Esophagus squamous epithelium (tissue), 5 donors: ENCODE data around the gene ABCC5. TPM values are rescaled to one million over a fixed set of nuclear protein-coding genes. Genes with fewer than 3 reads are reported as not detected.

ENCODE experiments used
- DNase-seq: peaks from one replicate; lab custom pipeline; 2025; lab: John Stamatoyannopoulos, UW
- H3K27ac ChIP-seq, 4 donors: fragments of 200-600 bp; sonication (generic); one replicate each; pipeline ENCODE4 v1.5.1; 2016 to 2019; ENCODE audit warnings: mild to moderate bottlenecking in 1 of 4
- H3K27me3 ChIP-seq, 4 donors: fragments of 200-600 bp; sonication (generic); 1 replicate in 3 of 4; 2 replicates in 1 of 4; pipeline versions ENCODE4 v1.5.1 to v1.6.0; 2017 to 2021; ENCODE audit warnings: antibody characterized with exemption in 1 of 4
- H3K36me3 ChIP-seq, 3 donors: fragments of 200-600 bp; sonication (generic); one replicate each; pipeline ENCODE4 v1.5.1; 2016 to 2019
- H3K4me1 ChIP-seq, 3 donors: fragments of 200-600 bp; sonication (generic); one replicate each; pipeline ENCODE4 v1.5.1; 2017 to 2019
- H3K4me3 ChIP-seq, 4 donors: fragments of 200-600 bp; sonication (generic); 1 replicate in 3 of 4; 2 replicates in 1 of 4; pipeline ENCODE4 v1.5.1; 2016 to 2019; ENCODE audit warnings: mild to moderate bottlenecking in 2 of 4, moderate library complexity in 1 of 4
- H3K9me3 ChIP-seq, 3 donors: fragments of 200-600 bp; sonication (generic); one replicate each; pipeline ENCODE4 v1.5.1; 2016 to 2019
- POLR2A ChIP-seq, 4 donors: fragments of 450-650 bp; IDR thresholded peaks; one replicate each; pipeline ENCODE4 v1.6.1; 2017; ENCODE audit warnings: antibody characterized with exemption in 4 of 4, mild to moderate bottlenecking in 4 of 4, moderate library complexity in 3 of 4
- WGBS, 2 donors: methylation state at CpG; one replicate each; pipeline ENCODE4 v1.1.5; 2018; 5-methylcytosine and 5-hydroxymethylcytosine counted together
- intact Hi-C: fragments of 100-400 bp; cut with DNase I; formaldehyde crosslinking; loops from one replicate; pipeline ENCODE4 v1.15.0; 2022
- total RNA-seq, 4 donors: library from RNA; depleted of rRNA; stranded (reverse); fragments of >200 nt; gene quantifications; one replicate each; pipeline ENCODE4 v1.1.0, GENCODE V29; 2016
- TF ChIP-seq, protein P1 (sequence below), 6 experiments: fragments of 450-650 bp in 4 of 6; fragments of 200-600 bp in 2 of 6; sonication (generic) in 2 of 6; IDR thresholded peaks; one replicate each; pipeline ENCODE4 v1.5.1; 2016 to 2019; ENCODE audit warnings: antibody characterized with exemption in 6 of 6, mild to moderate bottlenecking in 4 of 6, moderate library complexity in 4 of 6
- donor health status: DM: yes; HTN: yes; CAD: no.

Gene ABCC5
- total RNA-seq, 4 donors from 2014 or later: 34.3 to 50.2 (median 40.4) TPM

DNA sequence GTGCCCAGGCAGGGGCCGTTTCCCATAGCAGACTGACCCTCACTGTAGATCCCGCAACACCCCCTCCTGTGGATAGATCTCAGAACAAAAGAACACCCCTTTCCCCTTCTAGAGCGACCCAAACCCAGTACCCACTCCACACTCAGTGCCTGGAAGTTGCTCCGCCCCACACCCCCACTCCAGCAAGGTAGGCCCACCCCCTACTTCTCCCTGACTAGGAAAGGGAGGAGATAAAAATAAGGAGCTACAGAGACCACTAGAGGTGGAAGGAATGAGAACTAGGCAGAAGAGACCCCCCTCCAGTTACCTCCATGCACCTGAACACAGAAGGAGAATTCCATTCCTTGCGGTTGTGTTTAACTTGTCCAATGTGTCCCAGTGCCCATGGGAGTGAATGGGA lies 102.8 kb downstream of the ABCC5 start:
- peaks cover 4 to 28% (median 5%) of the 10 kb centered on the region in 3 donors for H3K4me1 ChIP-seq
- TF ChIP-seq POLR2A (IDR thresholded peaks at IDR 0.05): no peak
- TF ChIP-seq, protein P1, sequence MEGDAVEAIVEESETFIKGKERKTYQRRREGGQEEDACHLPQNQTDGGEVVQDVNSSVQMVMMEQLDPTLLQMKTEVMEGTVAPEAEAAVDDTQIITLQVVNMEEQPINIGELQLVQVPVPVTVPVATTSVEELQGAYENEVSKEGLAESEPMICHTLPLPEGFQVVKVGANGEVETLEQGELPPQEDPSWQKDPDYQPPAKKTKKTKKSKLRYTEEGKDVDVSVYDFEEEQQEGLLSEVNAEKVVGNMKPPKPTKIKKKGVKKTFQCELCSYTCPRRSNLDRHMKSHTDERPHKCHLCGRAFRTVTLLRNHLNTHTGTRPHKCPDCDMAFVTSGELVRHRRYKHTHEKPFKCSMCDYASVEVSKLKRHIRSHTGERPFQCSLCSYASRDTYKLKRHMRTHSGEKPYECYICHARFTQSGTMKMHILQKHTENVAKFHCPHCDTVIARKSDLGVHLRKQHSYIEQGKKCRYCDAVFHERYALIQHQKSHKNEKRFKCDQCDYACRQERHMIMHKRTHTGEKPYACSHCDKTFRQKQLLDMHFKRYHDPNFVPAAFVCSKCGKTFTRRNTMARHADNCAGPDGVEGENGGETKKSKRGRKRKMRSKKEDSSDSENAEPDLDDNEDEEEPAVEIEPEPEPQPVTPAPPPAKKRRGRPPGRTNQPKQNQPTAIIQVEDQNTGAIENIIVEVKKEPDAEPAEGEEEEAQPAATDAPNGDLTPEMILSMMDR (IDR thresholded peaks at IDR 0.05): no peak
- no peaks in the 10 kb centered on the region for H3K9me3 ChIP-seq
- DNase-seq: no peak
- intact Hi-C loops: no loop called here
- H3K27ac ChIP-seq: peak overlapping the region in 3 of 4 donors; percentile 7 to 83 (median 52)
- peaks cover 0 to 6% (median 3%) of the 10 kb centered on the region in 3 donors for H3K36me3 ChIP-seq
- no peaks in the 10 kb centered on the region for H3K27me3 ChIP-seq
- 79 to 100% methylated on average over 2 to 3 of the region's 5 CpGs for WGBS, 2 donors
- no peak overlapping the region for H3K4me3 ChIP-seq

DNA sequence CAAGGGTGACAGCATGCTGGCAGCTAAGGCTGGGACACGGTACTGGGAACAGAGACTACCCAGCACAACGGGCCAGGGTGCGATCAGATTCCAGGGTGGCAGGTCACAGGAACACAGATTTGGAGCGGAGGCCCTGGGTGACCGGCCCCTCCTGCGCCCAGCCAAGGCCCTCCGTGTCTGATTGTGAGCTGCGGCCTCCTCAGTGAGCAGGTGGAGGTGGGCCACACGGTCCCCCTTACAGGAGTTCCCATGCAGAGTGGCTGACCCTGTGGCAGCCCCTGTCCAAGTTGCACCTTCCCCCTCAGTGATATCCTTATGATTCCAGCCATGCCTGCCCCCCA lies 104.1 kb downstream of the ABCC5 start:
- H3K4me1 ChIP-seq: peaks cover 4 to 24% (median 5%) of the 10 kb centered on the region in 3 donors
- peak overlapping the region; percentile 37 to 73 (median 45) for H3K27ac ChIP-seq
- DNase-seq: no peak
- no peak overlapping the region for H3K4me3 ChIP-seq
- intact Hi-C loops: no loop called here
- no peaks in the 10 kb centered on the region for H3K36me3 ChIP-seq
- 40 to 82% methylated on average over 1 to 3 of the region's 9 CpGs for WGBS, 2 donors
- H3K27me3 ChIP-seq: no peaks in the 10 kb centered on the region
- TF ChIP-seq POLR2A (IDR thresholded peaks at IDR 0.05): no peak
- TF ChIP-seq, protein P1 (IDR thresholded peaks at IDR 0.05): no peak
- H3K9me3 ChIP-seq: no peaks in the 10 kb centered on the region

DNA sequence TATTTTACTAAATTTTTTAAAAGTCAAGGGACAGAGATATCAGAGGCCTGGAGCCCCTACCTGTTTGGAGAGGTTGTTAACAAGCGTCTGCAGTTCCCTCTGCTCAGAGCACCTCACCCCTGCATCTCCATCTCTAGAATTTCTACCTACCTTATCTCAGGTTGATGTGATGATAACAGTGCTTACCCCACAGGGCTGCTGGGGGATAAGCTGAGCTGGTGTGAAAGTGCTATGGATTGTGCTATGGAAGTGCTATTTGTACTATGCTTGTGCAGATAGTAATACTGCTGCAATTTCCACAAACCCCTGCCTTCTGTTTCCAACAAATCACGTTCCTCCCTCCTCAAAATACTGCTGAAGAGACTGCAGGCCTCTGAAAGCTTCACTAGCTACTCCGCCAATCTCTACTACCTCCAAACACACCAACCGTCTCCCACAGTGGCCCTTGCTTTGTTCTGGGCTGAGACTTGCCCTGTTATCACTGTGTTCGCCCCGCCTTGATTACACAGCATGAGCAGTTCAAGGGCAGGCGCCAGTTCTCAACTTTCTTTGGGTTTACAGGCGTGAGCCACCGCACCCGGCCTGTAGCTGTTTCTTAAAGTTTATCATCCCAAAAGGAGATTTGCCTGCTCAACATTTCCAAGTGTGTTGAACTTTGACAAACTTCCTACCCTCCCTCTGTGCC lies 104.6 kb downstream of the ABCC5 start:
- no peaks in the 10 kb centered on the region for H3K27me3 ChIP-seq
- intact Hi-C loops: no loop called here
- 69 to 79% methylated on average over 8 to 10 of the region's 10 CpGs for WGBS, 2 donors
- H3K4me3 ChIP-seq: no peak overlapping the region
- peak overlapping the region; percentile 37 to 73 (median 45) for H3K27ac ChIP-seq
- H3K4me1 ChIP-seq: peaks cover 4 to 23% (median 5%) of the 10 kb centered on the region in 3 donors
- TF ChIP-seq POLR2A (IDR thresholded peaks at IDR 0.05): no peak
- TF ChIP-seq, protein P1 (IDR thresholded peaks at IDR 0.05): no peak
- DNase-seq: no peak
- H3K36me3 ChIP-seq: no peaks in the 10 kb centered on the region
- H3K9me3 ChIP-seq: no peaks in the 10 kb centered on the region

DNA sequence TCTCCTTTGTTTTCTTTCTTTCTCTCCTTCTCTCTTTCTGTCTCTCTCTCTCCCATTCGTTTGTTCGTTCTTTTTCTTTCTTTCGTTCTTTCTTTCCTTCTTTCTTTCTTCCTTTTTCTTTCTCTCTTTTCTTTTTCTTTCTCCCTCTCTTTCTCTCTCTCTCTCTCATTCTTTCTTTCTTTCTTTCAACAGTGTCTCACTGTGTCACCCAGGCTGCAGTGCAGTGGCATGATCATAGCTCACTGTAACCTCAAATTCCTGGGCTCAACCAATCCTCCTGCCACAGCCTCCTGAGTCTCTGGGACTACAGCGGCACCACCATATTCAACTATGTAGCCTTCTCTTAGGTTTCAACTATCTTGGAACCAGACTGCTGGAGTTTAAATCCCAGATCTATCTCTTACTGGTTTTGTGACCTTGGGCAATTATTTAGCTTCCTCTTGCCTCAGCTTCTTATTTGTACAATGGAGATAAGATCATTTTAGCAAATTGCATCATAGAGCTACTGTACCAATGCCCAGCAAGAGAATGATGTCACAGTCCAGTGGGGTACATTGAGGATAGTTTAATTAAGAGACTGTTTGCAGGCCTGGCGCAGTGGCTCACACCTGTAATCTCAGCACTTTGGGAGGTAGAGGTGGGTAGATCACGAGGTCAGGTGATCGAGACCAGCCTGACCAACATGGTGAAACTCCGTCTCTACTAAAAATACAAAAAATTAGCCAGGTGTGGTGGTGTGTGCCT lies 105.7 kb downstream of the ABCC5 start:
- 98% methylated on average over 8 of the region's 8 CpGs for WGBS, 2 donors
- DNase-seq: no peak
- TF ChIP-seq POLR2A (IDR thresholded peaks at IDR 0.05): no peak
- TF ChIP-seq, protein P1 (IDR thresholded peaks at IDR 0.05): no peak
- peaks cover 4 to 23% (median 5%) of the 10 kb centered on the region in 3 donors for H3K4me1 ChIP-seq
- no peaks in the 10 kb centered on the region for H3K36me3 ChIP-seq
- no peaks in the 10 kb centered on the region for H3K9me3 ChIP-seq
- no peak overlapping the region for H3K27ac ChIP-seq
- H3K27me3 ChIP-seq: no peaks in the 10 kb centered on the region
- intact Hi-C loops: no loop called here
- H3K4me3 ChIP-seq: no peak overlapping the region

DNA sequence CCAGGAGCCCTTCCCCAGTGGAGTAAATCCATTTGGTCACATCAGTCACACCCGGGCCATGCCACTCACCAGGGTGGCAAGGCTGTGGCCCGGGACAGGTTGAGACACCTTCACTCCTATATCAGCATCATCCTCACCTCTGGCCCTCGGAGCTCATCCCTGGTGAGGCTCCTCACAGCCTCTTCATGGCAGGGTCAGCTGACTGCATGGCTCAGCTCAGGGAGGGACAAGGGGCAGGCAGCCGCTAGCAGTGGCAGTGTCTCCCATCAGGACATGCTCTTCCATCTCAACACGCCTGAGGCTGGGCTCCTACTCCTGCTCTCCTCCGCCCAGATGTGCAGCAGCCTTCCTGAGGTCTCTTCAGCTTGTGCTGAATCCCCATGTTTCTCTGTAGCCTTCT lies 106.6 kb downstream of the ABCC5 start:
- TF ChIP-seq, protein P1 (IDR thresholded peaks at IDR 0.05): no peak
- no peak for TF ChIP-seq POLR2A (IDR thresholded peaks at IDR 0.05)
- DNase-seq: no peak
- H3K27ac ChIP-seq: no peak overlapping the region
- WGBS, 2 donors: 67 to 70% methylated on average over 6 of the region's 6 CpGs
- no peaks in the 10 kb centered on the region for H3K36me3 ChIP-seq
- no peaks in the 10 kb centered on the region for H3K27me3 ChIP-seq
- no peaks in the 10 kb centered on the region for H3K9me3 ChIP-seq
- no peak overlapping the region for H3K4me3 ChIP-seq
- peaks cover 4 to 21% (median 5%) of the 10 kb centered on the region in 3 donors for H3K4me1 ChIP-seq
- intact Hi-C loops: no loop called here
